Endothelial cell of umbilical vein (primary cell): ENCODE results near the gene KRTAP10-8. TPM values are rescaled to one million over a fixed set of nuclear protein-coding genes. Genes with fewer than 3 reads are reported as not detected.

ENCODE experiments used
- BruUV-seq: library from RNA; stranded (reverse); fragments of 400-500 nt; replicated peaks from 2 replicates; lab custom pipeline; 2021; lab: Mats Ljungman, UMichigan
- CTCF ChIA-PET: fragments of 300-600, 350-600 bp; sonication (Branson Sonifier 250); formaldehyde crosslinking; loops from one replicate; lab custom pipeline; 2021; ENCODE audit warnings: antibody characterized with exemption, inconsistent platforms; lab: Charles Lee
- POLR2A ChIA-PET: fragments of 300-600, 350-600 bp; sonication (Branson Sonifier 250); formaldehyde crosslinking; loops from one replicate; lab custom pipeline; 2021; ENCODE audit warnings: antibody characterized with exemption, inconsistent platforms; lab: Charles Lee
- DNase-seq: peaks from one replicate; pipeline ENCODE4 v3.0.0-alpha.2; 2011; ENCODE audit warnings: low read depth, low spot score
- FAIRE-seq: peaks from 2 replicates; lab custom pipeline; 2011; peaks lifted over from hg19 to GRCh38; lab: Jason Lieb, UNC
- H2AFZ ChIP-seq: 2 replicates; pipeline ENCODE4 v1.6.0; 2012; ENCODE audit warnings: low read depth, low read length, control low read depth, inconsistent platforms
- H3K27ac ChIP-seq: 2 replicates; pipeline ENCODE4 v1.5.1; 2011; ENCODE audit warnings: low read depth, mild to moderate bottlenecking, control low read depth, low read length, moderate library complexity; ENCODE audit not compliant: insufficient read depth
- H3K27me3 ChIP-seq, 2 experiments: 2 replicates each; pipeline versions ENCODE4 v1.6.0 to v1.6.1; 2011; ENCODE audit warnings: low read length in 2 of 2, mixed read lengths in 1 of 2; ENCODE audit not compliant: control insufficient read depth in 2 of 2, insufficient read depth in 2 of 2
- H3K36me3 ChIP-seq, 2 experiments: 2 replicates in 1 of 2; 3 replicates in 1 of 2; pipeline ENCODE4 v1.5.1; 2011; ENCODE audit warnings: low read length in 2 of 2, mild to moderate bottlenecking in 1 of 2, moderate library complexity in 1 of 2; ENCODE audit not compliant: control insufficient read depth in 2 of 2, insufficient read depth in 2 of 2; ENCODE audit errors: extremely low read depth in 1 of 2
- H3K4me1 ChIP-seq: 3 replicates; pipeline ENCODE4 v1.5.1; 2011; ENCODE audit warnings: mild to moderate bottlenecking, low read length; ENCODE audit not compliant: control insufficient read depth, insufficient read depth; ENCODE audit errors: extremely low read depth
- H3K4me2 ChIP-seq: 2 replicates; pipeline ENCODE4 v1.6.1; 2011; ENCODE audit warnings: low read length, control low read depth, mixed read lengths; ENCODE audit not compliant: insufficient read depth
- H3K4me3 ChIP-seq, 3 experiments: fragments of 200-600 bp in 1 of 3; sonication (generic), shearing (Covaris generic) in 1 of 3; replicated peaks in 1 of 3; 2 replicates each; pipeline ENCODE4 v1.5.1; 2011 to 2016; ENCODE audit warnings: control low read depth in 3 of 3, low read length in 3 of 3, mild to moderate bottlenecking in 2 of 3, inconsistent platforms in 1 of 3, low read depth in 1 of 3, moderate library complexity in 1 of 3; ENCODE audit not compliant: insufficient read depth in 1 of 3
- H3K79me2 ChIP-seq: 2 replicates; pipeline ENCODE4 v1.6.0; 2012; ENCODE audit warnings: low read length, inconsistent platforms; ENCODE audit not compliant: control insufficient read depth, insufficient read depth
- H3K9ac ChIP-seq: replicated peaks from 2 replicates; pipeline ENCODE3; 2011; ENCODE audit warnings: low read length, control low read depth; ENCODE audit not compliant: insufficient read depth; ENCODE audit errors: extremely low read depth
- H3K9me1 ChIP-seq: replicated peaks from 3 replicates; pipeline ENCODE4 v1.6.0; 2011; ENCODE audit warnings: mild to moderate bottlenecking, low read length; ENCODE audit not compliant: control insufficient read depth, insufficient read depth; ENCODE audit errors: extremely low read depth
- H3K9me3 ChIP-seq: replicated peaks from 2 replicates; pipeline ENCODE4 v1.5.1; 2012; ENCODE audit warnings: low read length, inconsistent platforms; ENCODE audit not compliant: control insufficient read depth, insufficient read depth
- H4K20me1 ChIP-seq: replicated peaks from 2 replicates; pipeline ENCODE3; 2011; ENCODE audit warnings: mild to moderate bottlenecking, low read length; ENCODE audit not compliant: control insufficient read depth, insufficient read depth; ENCODE audit errors: extremely low read depth
- EZH2 ChIP-seq: IDR thresholded peaks from 2 replicates; pipeline ENCODE4 v1.6.1; 2012; ENCODE audit warnings: borderline replicate concordance, low read depth, mild to moderate bottlenecking, moderate library complexity, low read length, inconsistent platforms; ENCODE audit not compliant: severe bottlenecking
- FOS ChIP-seq: IDR thresholded peaks from 2 replicates; pipeline ENCODE4 v1.6.1; 2011; ENCODE audit warnings: mild to moderate bottlenecking, low read length, moderate library complexity, borderline replicate concordance; ENCODE audit not compliant: insufficient read depth
- JUN ChIP-seq: IDR thresholded peaks from 2 replicates; pipeline ENCODE4 v1.6.1; 2011; ENCODE audit warnings: borderline replicate concordance, low read depth; ENCODE audit not compliant: insufficient read length, insufficient read depth
- MAX ChIP-seq: IDR thresholded peaks from 2 replicates; pipeline ENCODE4 v1.6.1; 2011; ENCODE audit not compliant: insufficient read depth, insufficient read length
- MYC ChIP-seq: IDR thresholded peaks from one replicate; pipeline ENCODE4 v1.6.1; 2011; ENCODE audit warnings: mild to moderate bottlenecking, low read depth, low read length
- POLR2AphosphoS5 ChIP-seq: IDR thresholded peaks from 2 replicates; pipeline ENCODE4 v1.6.1; 2012; ENCODE audit warnings: low read depth, mild to moderate bottlenecking, control low read depth, low read length, moderate library complexity; ENCODE audit not compliant: insufficient read depth
- dilution Hi-C: fragments of 300-500 bp; cut with MboI; formaldehyde crosslinking; loops from one replicate; pipeline ENCODE4 v1.15.0; 2019; ENCODE audit warnings: low sequenced_read_pairs; ENCODE audit not compliant: extremely low pct_ligation_motif_present
- intact Hi-C: fragments of 100-400 bp; cut with micrococcal nuclease; formaldehyde crosslinking; loops from one replicate; pipeline ENCODE4 v1.10.0; 2022
- polyA plus RNA-seq, 4 experiments: library from polyadenylated mRNA; depleted of rRNA in 3 of 4; stranded (reverse) in 3 of 4; unstranded in 1 of 4; fragments of >200 nt; gene quantifications; 2 replicates each; pipeline versions ENCODE4 v1.2.1 to v1.2.3, GENCODE V29; 2011 to 2012; ENCODE audit warnings: missing spikeins in 1 of 4
- total RNA-seq: library from RNA; stranded (reverse); gene quantifications from 2 replicates; pipeline ENCODE4 v1.2.3, GENCODE V29; 2021

KRTAP10-8 gene
- total and polyA plus RNA-seq, 2 donors (not counting 3 experiments of a cell fraction or from before 2014, with no cell fraction given) = not detected

GRCh38 chr21:44575307-44576024, 36.4 kb upstream of the KRTAP10-8 start:
- Histone ChIP-seq H3K27ac (no peak overlapping the region), H3K27me3 (no peaks in the 10 kb centered on the region), H3K4me2 (no peak overlapping the region), H3K79me2 (no peaks in the 10 kb centered on the region), H4K20me1 (no peaks in the 10 kb centered on the region), H2AFZ (no peak overlapping the region), H3K4me1 (no peaks in the 10 kb centered on the region), H3K36me3 (no peaks in the 10 kb centered on the region), H3K9me3 (no peaks in the 10 kb centered on the region), H3K4me3 (no peak overlapping the region), H3K9me1 (no peaks in the 10 kb centered on the region), H3K9ac (no peak overlapping the region)
- CTCF ChIA-PET = interaction anchor here (1.3 kb wide), 1 partner anchor 218 kb away, joined by 4 read pairs; no protein-coding TSS in a partner anchor
- POLR2A ChIA-PET = no interaction called here
- dilution Hi-C loops (no loop called here), intact Hi-C loops (no loop called here)
- DNase-seq (no peak), FAIRE-seq (no peak)
- no peak for TF ChIP-seq JUN
- TF ChIP-seq MAX = no peak
- no peak for TF ChIP-seq MYC
- no TSS peak for BruUV-seq

GRCh38 chr21:44576025-44576420, 35.9 kb upstream of the KRTAP10-8 start:
- no peaks in the 10 kb centered on the region for H3K9me3 ChIP-seq
- no peaks in the 10 kb centered on the region for H4K20me1 ChIP-seq
- H3K4me2 ChIP-seq = no peak overlapping the region
- DNase-seq = no peak
- no peaks in the 10 kb centered on the region for H3K4me1 ChIP-seq
- no peak for FAIRE-seq
- H2AFZ ChIP-seq = no peak overlapping the region
- H3K79me2 ChIP-seq = no peaks in the 10 kb centered on the region
- dilution Hi-C loops (no loop called here), intact Hi-C loops (no loop called here)
- ChIA-PET CTCF (no interaction called here), POLR2A (no interaction called here)
- H3K27me3 ChIP-seq = no peaks in the 10 kb centered on the region
- TF ChIP-seq FOS (no peak), POLR2AphosphoS5 (no peak), EZH2 (no peak), MYC (no peak)
- no peak overlapping the region for H3K27ac ChIP-seq
- H3K9ac ChIP-seq = no peak overlapping the region
- no peaks in the 10 kb centered on the region for H3K9me1 ChIP-seq
- no TSS peak for BruUV-seq
- no peaks in the 10 kb centered on the region for H3K36me3 ChIP-seq
- H3K4me3 ChIP-seq = no peak overlapping the region
